ENCODE data around the gene SEC14L3. TPM values are rescaled to one million over a fixed set of nuclear protein-coding genes. Genes with fewer than 3 reads are reported as not detected.

The SEC14L3 gene
- total and polyA plus RNA-seq, 2 donors (not counting 3 experiments of a cell fraction or from before 2014, with no cell fraction given), result not detected

DNA sequence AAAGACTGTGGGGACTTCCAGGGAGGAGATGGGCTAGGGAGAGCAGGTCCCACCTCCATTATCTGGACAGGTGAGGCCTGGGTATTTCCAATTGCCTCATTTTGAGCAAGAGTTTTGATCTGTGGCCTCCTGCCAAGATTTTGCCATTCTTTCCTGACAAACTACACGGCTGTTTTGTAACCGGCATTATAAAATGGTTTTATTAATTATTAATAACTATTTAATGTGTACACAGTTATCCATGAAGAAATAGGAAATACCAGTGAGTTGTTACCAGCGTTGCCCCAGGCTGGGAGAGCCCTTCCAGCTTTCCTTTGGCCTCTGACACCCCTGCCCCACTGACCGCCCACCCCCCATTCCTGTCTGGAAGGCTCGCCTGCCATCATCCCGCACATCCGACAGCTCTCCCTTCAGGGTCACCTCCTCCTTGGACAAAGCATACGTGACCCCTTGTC, 14.9 kb upstream of the SEC14L3 start:
- CTCF ChIA-PET, result interaction anchor here (0.9 to 4.3 kb wide), 5 partner anchors 34 to 268 kb away, joined by 3 to 50 read pairs (median 8); no protein-coding TSS in a partner anchor
- no peak for FAIRE-seq

More for the DNA sequence above, 14.9 kb upstream of the SEC14L3 start:
- no peak overlapping the region for H3K4me2 ChIP-seq (ENCODE audit: insufficient read depth, low read length)
- BruUV-seq (replicated peaks), result no TSS peak
- no peaks in the 10 kb centered on the region for H3K4me1 ChIP-seq (ENCODE audit: control insufficient read depth, extremely low read depth, insufficient read depth, low read length)
- dilution Hi-C loops (cut with MboI; ENCODE audit: extremely low pct_ligation_motif_present, low sequenced_read_pairs) (no loop called here), intact Hi-C loops (cut with micrococcal nuclease) (no loop called here)
- no peak overlapping the region for H3K9ac ChIP-seq (replicated peaks; ENCODE audit: extremely low read depth, insufficient read depth, low read length)
- no peak overlapping the region for H3K4me3 ChIP-seq (replicated peaks in 1 of 3; ENCODE audit: insufficient read depth in 1 of 3, low read depth in 1 of 3, low read length in 3 of 3)
- no peaks in the 10 kb centered on the region for H4K20me1 ChIP-seq (replicated peaks; ENCODE audit: control insufficient read depth, extremely low read depth, insufficient read depth, low read length)
- TF ChIP-seq GATA2 (IDR thresholded peaks at IDR 0.05; ENCODE audit: insufficient read depth, insufficient read length, low read depth, low read length) (no peak), CTCF (IDR thresholded peaks at IDR 0.05; ENCODE audit: extremely low read depth in 1 of 2, insufficient read depth in 1 of 2, low read depth in 1 of 2, low read length in 2 of 2) (no peak), MYC (IDR thresholded peaks at IDR 0.05; ENCODE audit: low read depth, low read length) (no peak), FOS (IDR thresholded peaks at IDR 0.05; ENCODE audit: borderline replicate concordance, insufficient read depth, low read length) (no peak), POLR2AphosphoS5 (IDR thresholded peaks at IDR 0.05; ENCODE audit: insufficient read depth, low read depth, low read length) (no peak), EZH2 (IDR thresholded peaks at IDR 0.05; ENCODE audit: borderline replicate concordance, low read depth, low read length, severe bottlenecking) (no peak), JUN (IDR thresholded peaks at IDR 0.05; ENCODE audit: borderline replicate concordance, insufficient read depth, insufficient read length, low read depth) (no peak), POLR2A (IDR thresholded peaks at IDR 0.05; ENCODE audit: low read depth, low read length) (no peak)
- TF ChIP-seq, protein P1, sequence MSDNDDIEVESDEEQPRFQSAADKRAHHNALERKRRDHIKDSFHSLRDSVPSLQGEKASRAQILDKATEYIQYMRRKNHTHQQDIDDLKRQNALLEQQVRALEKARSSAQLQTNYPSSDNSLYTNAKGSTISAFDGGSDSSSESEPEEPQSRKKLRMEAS (IDR thresholded peaks at IDR 0.05; ENCODE audit: insufficient read depth, insufficient read length), result no peak
- no peak overlapping the region for H3K27ac ChIP-seq (ENCODE audit: insufficient read depth, low read depth, low read length)
- H3K36me3 ChIP-seq (ENCODE audit: control insufficient read depth in 2 of 2, extremely low read depth in 1 of 2, insufficient read depth in 2 of 2, low read length in 2 of 2), result no peaks in the 10 kb centered on the region
- H2AFZ ChIP-seq (ENCODE audit: low read depth, low read length), result no peak overlapping the region
- H3K9me3 ChIP-seq (replicated peaks; ENCODE audit: control insufficient read depth, insufficient read depth, low read length), result no peaks in the 10 kb centered on the region
- POLR2A ChIA-PET, result no interaction called here
- H3K9me1 ChIP-seq (replicated peaks; ENCODE audit: control insufficient read depth, extremely low read depth, insufficient read depth, low read length), result no peaks in the 10 kb centered on the region
- DNase-seq (ENCODE audit: low read depth, low spot score), result no peak
- no peaks in the 10 kb centered on the region for H3K79me2 ChIP-seq (ENCODE audit: control insufficient read depth, insufficient read depth, low read length)
- no peaks in the 10 kb centered on the region for H3K27me3 ChIP-seq (ENCODE audit: control insufficient read depth in 2 of 2, insufficient read depth in 2 of 2, low read length in 2 of 2)
